DND-41 (cell line): ENCODE data around the gene EGFLAM.

Experiments
- ATAC-seq: fragments of 200-7000 bp; cut with Tn5 transposase; 3 replicates; pipeline ENCODE4 v1.9.1; 2021; ENCODE audit warnings: low read depth; ENCODE audit not compliant: insufficient read depth
- DNase-seq: peaks from one replicate; pipeline ENCODE4 v3.0.0-alpha.2; 2020
- H2AFZ ChIP-seq: 2 replicates; pipeline ENCODE4 v1.6.0; 2012; ENCODE audit warnings: low read depth, low read length
- H3K27ac ChIP-seq: 2 replicates; pipeline ENCODE4 v1.5.1; 2012; ENCODE audit warnings: low read length, inconsistent platforms
- H3K27me3 ChIP-seq: fragments of 200-600 bp; sonication (generic); 2 replicates; pipeline ENCODE4 v1.6.0; 2012; ENCODE audit warnings: low read length, mild to moderate bottlenecking, inconsistent platforms; ENCODE audit not compliant: insufficient read depth, poor library complexity
- H3K36me3 ChIP-seq: 2 replicates; pipeline ENCODE4 v1.5.1; 2012; ENCODE audit warnings: low read length, inconsistent platforms; ENCODE audit not compliant: insufficient read depth
- H3K4me1 ChIP-seq: 2 replicates; pipeline ENCODE4 v1.5.1; 2012; ENCODE audit warnings: mild to moderate bottlenecking, low read length; ENCODE audit not compliant: insufficient read depth
- H3K4me2 ChIP-seq: 2 replicates; pipeline ENCODE4 v1.6.0; 2012; ENCODE audit warnings: mild to moderate bottlenecking, moderate library complexity, low read length, inconsistent platforms; ENCODE audit not compliant: insufficient read depth
- H3K4me3 ChIP-seq, 2 experiments: fragments of 200-600 bp in 1 of 2; shearing (Covaris generic) in 1 of 2; 2 replicates each; pipeline ENCODE4 v1.5.1; 2012 to 2016; ENCODE audit warnings: inconsistent platforms in 2 of 2, low read length in 2 of 2, mild to moderate bottlenecking in 2 of 2, low read depth in 1 of 2, moderate library complexity in 1 of 2
- H3K79me2 ChIP-seq: 2 replicates; pipeline ENCODE4 v1.6.0; 2012; ENCODE audit warnings: low read length, inconsistent platforms; ENCODE audit not compliant: insufficient read depth
- H3K9ac ChIP-seq: 2 replicates; pipeline ENCODE4 v1.6.0; 2012; ENCODE audit warnings: low read depth, mild to moderate bottlenecking, inconsistent platforms, low read length, moderate library complexity
- H3K9me3 ChIP-seq: 2 replicates; pipeline ENCODE4 v1.5.1; 2012; ENCODE audit warnings: low read length, moderate library complexity, mild to moderate bottlenecking, inconsistent platforms; ENCODE audit not compliant: insufficient read depth, severe bottlenecking
- H4K20me1 ChIP-seq: 2 replicates; pipeline ENCODE4 v1.6.0; 2012; ENCODE audit warnings: low read length; ENCODE audit not compliant: insufficient read depth
- CTCF ChIP-seq: IDR thresholded peaks from 2 replicates; pipeline ENCODE4 v1.5.1; 2012; ENCODE audit warnings: borderline replicate concordance, low read length, moderate library complexity, mild to moderate bottlenecking; ENCODE audit not compliant: poor library complexity, severe bottlenecking; ENCODE audit errors: extremely low read depth
- EZH2 ChIP-seq: IDR thresholded peaks from 3 replicates; pipeline ENCODE4 v1.6.1; 2012; ENCODE audit warnings: borderline replicate concordance, low read depth, mild to moderate bottlenecking, moderate library complexity, low read length, inconsistent platforms; ENCODE audit not compliant: severe bottlenecking

EGFLAM gene

GRCh38 chr5:38509185-38509584 is 250.8 kb downstream of the EGFLAM start:
- ATAC-seq (no peak), DNase-seq (no peak)
- no peak overlapping the region for H3K27ac ChIP-seq
- H3K27me3 ChIP-seq, result peaks cover 24% of the 10 kb centered on the region
- H3K4me2 ChIP-seq, result no peak overlapping the region
- H4K20me1 ChIP-seq, result no peaks in the 10 kb centered on the region
- no peaks in the 10 kb centered on the region for H3K9me3 ChIP-seq
- H3K4me1 ChIP-seq, result no peaks in the 10 kb centered on the region
- no peak overlapping the region for H3K9ac ChIP-seq
- H3K36me3 ChIP-seq, result no peaks in the 10 kb centered on the region
- TF ChIP-seq EZH2, result no peak
- no peak for TF ChIP-seq CTCF
- no peak overlapping the region for H2AFZ ChIP-seq
- H3K4me3 ChIP-seq, result no peak overlapping the region
- H3K79me2 ChIP-seq, result no peaks in the 10 kb centered on the region
